GM10266 (cell line): ENCODE data around the gene CCDC188.

Experiments used
- DNase-seq: peaks from one replicate; pipeline ENCODE4 v3.0.0; 2012; ENCODE audit errors: extremely low spot score
- CTCF ChIP-seq: IDR thresholded peaks from 2 replicates; pipeline ENCODE4 v1.5.1; 2012; ENCODE audit warnings: mild to moderate bottlenecking, low read depth; ENCODE audit not compliant: control insufficient read depth, insufficient read depth; ENCODE audit errors: missing control alignments

CCDC188 gene

GRCh38 chr22:20114506-20115475 lies 36.1 kb downstream of the CCDC188 start:
- DNase-seq: no peak

GRCh38 chr22:20113551-20114310 lies 37.1 kb downstream of the CCDC188 start:
- DNase-seq: no peak
- TF ChIP-seq CTCF: no peak

More at GRCh38 chr22:20114506-20115475, 36.1 kb downstream of the CCDC188 start:
- TF ChIP-seq CTCF: no peak

GRCh38 chr22:20112623-20113511 lies 38.0 kb downstream of the CCDC188 start:
- no peak for TF ChIP-seq CTCF
- DNase-seq: no peak

- no peak for TF ChIP-seq CTCF
- DNase-seq: no peak
These were observed 38.9 kb downstream of the CCDC188 start for GRCh38 chr22:20111689-20112622.

GRCh38 chr22:20111045-20111688 lies 39.7 kb downstream of the CCDC188 start:
- peak; percentile 73 for DNase-seq
- peak; percentile 36 for TF ChIP-seq CTCF

GRCh38 chr22:20110359-20110985 lies 40.4 kb downstream of the CCDC188 start:
- TF ChIP-seq CTCF: no peak
- no peak for DNase-seq
